Prostate gland (tissue), 2 donors: ENCODE measurements around the gene SMYD3.

Experiments used
- CTCF ChIP-seq, 4 experiments: fragments of 200-600 bp in 2 of 4; fragments of 450-650 bp in 2 of 4; sonication (generic) in 2 of 4; IDR thresholded peaks; 1 replicate in 3 of 4; 2 replicates in 1 of 4; pipeline ENCODE4 v1.5.1; 2016 to 2019; ENCODE audit warnings: antibody characterized with exemption in 4 of 4, mild to moderate bottlenecking in 2 of 4, moderate library complexity in 2 of 4
- POLR2A ChIP-seq: fragments of 450-650 bp; IDR thresholded peaks from one replicate; pipeline ENCODE4 v1.6.1; 2016; ENCODE audit warnings: antibody characterized with exemption, mild to moderate bottlenecking
- POLR2AphosphoS5 ChIP-seq: sonication (generic); formaldehyde crosslinking; IDR thresholded peaks from one replicate; pipeline ENCODE4 v1.6.1; 2017; ENCODE audit warnings: antibody characterized with exemption

- TF ChIP-seq CTCF (IDR thresholded peaks at IDR 0.05): no peak
- TF ChIP-seq POLR2A: no peak
- TF ChIP-seq POLR2AphosphoS5: no peak
These were observed 336.4 kb downstream of the SMYD3 start for GRCh38 chr1:246170574-246171261.
